Neural cell (in vitro differentiated cells): ENCODE measurements around the gene CACNA2D1. TPM values are rescaled to one million over a fixed set of nuclear protein-coding genes. Genes with fewer than 3 reads are reported as not detected.

Experiments used
- H2AFZ ChIP-seq: fragments of 200-600, 300-800 bp; sonication (generic), shearing (Covaris generic); 2 replicates; pipeline ENCODE4 v1.6.0; 2014; ENCODE audit warnings: low read depth, mild to moderate bottlenecking, antibody characterized with exemption, low read length, moderate library complexity
- H3F3A ChIP-seq: fragments of 200-600 bp; shearing (Covaris generic); 2 replicates; pipeline ENCODE4 v1.6.1; 2016; ENCODE audit warnings: mild to moderate bottlenecking, moderate library complexity, mixed read lengths, antibody characterized with exemption, low read length; ENCODE audit not compliant: insufficient read depth, poor library complexity, severe bottlenecking
- H3K27ac ChIP-seq: fragments of 200-600, 300-800 bp; sonication (generic), shearing (Covaris generic); 2 replicates; pipeline ENCODE4 v1.5.1; 2014; ENCODE audit warnings: mild to moderate bottlenecking, low read length, moderate library complexity
- H3K27me3 ChIP-seq: fragments of 300-800, 200-600 bp; sonication (generic), shearing (Covaris generic); 2 replicates; pipeline ENCODE4 v1.6.0; 2014; ENCODE audit warnings: mild to moderate bottlenecking, low read depth, low read length, moderate library complexity; ENCODE audit not compliant: insufficient read depth
- H3K36me3 ChIP-seq: fragments of 300-800, 200-600 bp; sonication (generic), shearing (Covaris generic); 2 replicates; pipeline ENCODE4 v1.5.1; 2014; ENCODE audit warnings: mild to moderate bottlenecking, antibody characterized with exemption, low read length, moderate library complexity; ENCODE audit not compliant: insufficient read depth
- H3K4me2 ChIP-seq: fragments of 300-800, 200-600 bp; sonication (generic), shearing (Covaris generic); 2 replicates; pipeline ENCODE4 v1.6.0; 2014; ENCODE audit warnings: mild to moderate bottlenecking, low read length
- H3K4me3 ChIP-seq: fragments of 300-800, 200-600 bp; sonication (generic), shearing (Covaris generic); 2 replicates; pipeline ENCODE4 v1.5.1; 2014; ENCODE audit warnings: mild to moderate bottlenecking, low read length, moderate library complexity
- H3K79me2 ChIP-seq: fragments of 200-600 bp; shearing (Covaris generic); replicated peaks from 2 replicates; pipeline ENCODE4 v1.6.0; 2014; ENCODE audit warnings: mild to moderate bottlenecking, low read length, moderate library complexity; ENCODE audit not compliant: insufficient read depth
- H3K9ac ChIP-seq: fragments of 300-800, 200-600 bp; sonication (generic), shearing (Covaris generic); 2 replicates; pipeline ENCODE4 v1.6.1; 2016; ENCODE audit warnings: mild to moderate bottlenecking, low read length, mixed read lengths
- H3K9me2 ChIP-seq: fragments of 200-600 bp; shearing (Covaris generic); 2 replicates; pipeline ENCODE4 v1.6.1; 2016; ENCODE audit warnings: mild to moderate bottlenecking, low read length, mixed read lengths; ENCODE audit not compliant: insufficient read depth
- H3K9me3 ChIP-seq: fragments of 200-600, 300-800 bp; sonication (generic), shearing (Covaris generic); 2 replicates; pipeline ENCODE4 v1.6.1; 2016; ENCODE audit warnings: mild to moderate bottlenecking, mixed run types, low read length, moderate library complexity, mixed read lengths
- H4K20me1 ChIP-seq: fragments of 200-600 bp; shearing (Covaris generic); 2 replicates; pipeline ENCODE4 v1.6.1; 2016; ENCODE audit warnings: mild to moderate bottlenecking, mixed run types; ENCODE audit not compliant: insufficient read depth
- CTCF ChIP-seq: fragments of 450-650 bp; IDR thresholded peaks from 2 replicates; pipeline ENCODE4 v1.5.1; 2014; ENCODE audit warnings: antibody characterized with exemption, mild to moderate bottlenecking, moderate library complexity; ENCODE audit not compliant: poor library complexity, severe bottlenecking
- EP300 ChIP-seq: fragments of 450-650 bp; conservative IDR thresholded peaks from 2 replicates; pipeline ENCODE4 v1.6.1; 2014; ENCODE audit warnings: antibody characterized with exemption, mild to moderate bottlenecking, moderate library complexity; ENCODE audit not compliant: poor library complexity, severe bottlenecking
- EZH2 ChIP-seq: fragments of 200-600, 300-800 bp; shearing (Covaris generic), sonication (generic); IDR thresholded peaks from 2 replicates; pipeline ENCODE4 v1.6.1; 2014; ENCODE audit warnings: antibody characterized with exemption, low read length, borderline replicate concordance, mild to moderate bottlenecking; ENCODE audit not compliant: insufficient read depth, poor library complexity, severe bottlenecking
- MXI1 ChIP-seq: fragments of 450-650 bp; conservative IDR thresholded peaks from 2 replicates; pipeline ENCODE4 v1.6.1; 2014; ENCODE audit warnings: antibody characterized with exemption, mild to moderate bottlenecking; ENCODE audit not compliant: poor library complexity, severe bottlenecking
- POLR2AphosphoS5 ChIP-seq: IDR thresholded peaks from 2 replicates; pipeline ENCODE4 v1.6.1; 2012
- RAD21 ChIP-seq: fragments of 450-650 bp; conservative IDR thresholded peaks from 2 replicates; pipeline ENCODE4 v1.6.1; 2014; ENCODE audit warnings: antibody characterized with exemption, mild to moderate bottlenecking, moderate library complexity
- REST ChIP-seq: IDR thresholded peaks from 2 replicates; pipeline ENCODE4 v1.6.1; 2012; ENCODE audit warnings: borderline replicate concordance
- SMC3 ChIP-seq: fragments of 450-650 bp; conservative IDR thresholded peaks from 2 replicates; pipeline ENCODE4 v1.6.1; 2014; ENCODE audit warnings: antibody characterized with exemption, mild to moderate bottlenecking, moderate library complexity; ENCODE audit not compliant: poor library complexity
- TAF1 ChIP-seq: IDR thresholded peaks from 2 replicates; pipeline ENCODE4 v1.6.1; 2012; ENCODE audit warnings: low read depth
- polyA plus RNA-seq: library from polyadenylated mRNA; depleted of rRNA; stranded (reverse); fragments of >200 nt; gene quantifications from 2 replicates; pipeline ENCODE4 v1.2.3, GENCODE V29; 2014

Gene CACNA2D1
- polyA plus RNA-seq, 1 donor from 2014 or later = 7.0 TPM

- peak overlapping the region; percentile 83 for H3K27ac ChIP-seq
- no peaks in the 10 kb centered on the region for H4K20me1 ChIP-seq
- TF ChIP-seq CTCF (no peak), SMC3 (no peak), EZH2 (no peak), REST (no peak), TAF1 (no peak), EP300 (no peak)
- peak overlapping the region; percentile 34 for H3K9ac ChIP-seq
- no peak overlapping the region for H2AFZ ChIP-seq
- no peak overlapping the region for H3K4me3 ChIP-seq
- peak overlapping the region; percentile 6 for H3K4me2 ChIP-seq
- no peaks in the 10 kb centered on the region for H3K27me3 ChIP-seq
- H3K36me3 ChIP-seq = no peaks in the 10 kb centered on the region
- no peaks in the 10 kb centered on the region for H3F3A ChIP-seq
- H3K9me2 ChIP-seq = no peaks in the 10 kb centered on the region
- no peaks in the 10 kb centered on the region for H3K9me3 ChIP-seq
- H3K79me2 ChIP-seq = no peaks in the 10 kb centered on the region
Observed at GRCh38 chr7:82250598-82250997, 193.0 kb downstream of the CACNA2D1 start.

DNA sequence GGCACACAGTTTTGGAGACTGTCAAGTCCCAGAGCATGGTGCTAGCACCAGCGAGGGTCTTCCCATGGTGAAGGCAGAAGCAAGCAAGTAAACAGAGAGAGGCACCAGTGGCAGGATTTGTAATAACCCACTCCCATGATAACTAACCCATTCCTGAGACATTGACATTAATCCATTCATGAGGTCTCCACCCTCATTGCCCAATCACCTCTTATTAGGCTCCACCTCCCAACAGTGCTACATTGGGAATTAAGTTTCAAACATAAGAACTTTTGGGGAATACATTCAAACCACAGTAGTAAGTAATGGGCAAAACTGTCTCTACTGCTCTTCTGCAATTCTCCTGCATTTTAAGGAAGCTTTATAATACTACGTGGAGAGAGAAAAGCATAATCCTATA, 193.6 kb downstream of the CACNA2D1 start:
- Histone ChIP-seq H3K9me3 (no peaks in the 10 kb centered on the region), H3K27me3 (no peaks in the 10 kb centered on the region), H3F3A (peaks cover 2% of the 10 kb centered on the region), H3K27ac (peak overlapping the region; percentile 83), H3K9me2 (no peaks in the 10 kb centered on the region), H3K4me2 (peak overlapping the region; percentile 6), H3K79me2 (no peaks in the 10 kb centered on the region), H3K4me3 (no peak overlapping the region), H4K20me1 (no peaks in the 10 kb centered on the region), H3K36me3 (no peaks in the 10 kb centered on the region), H2AFZ (no peak overlapping the region), H3K9ac (peak overlapping the region; percentile 34)
- TF ChIP-seq POLR2AphosphoS5 (no peak), MXI1 (no peak), REST (no peak), CTCF (no peak), TAF1 (no peak), EP300 (no peak), RAD21 (no peak), SMC3 (no peak), EZH2 (no peak)
